Adrenal gland (tissue), 12 donors: ENCODE results near the gene SV2A. TPM values are rescaled to one million over a fixed set of nuclear protein-coding genes. Genes with fewer than 3 reads are reported as not detected.
A peak's percentile ranks its signal among the peaks of the same experiment; 100 is the strongest.
"Not testable (repeated sequence)": the region's sequence is repeated elsewhere in the genome, so short reads cannot be mapped to it uniquely, and the experiment has no call there.

Experiments used
- DNase-seq, 7 donors: peaks; one replicate each; pipeline ENCODE4 v3.0.0-alpha.2; 2019 to 2020
- H3K27ac ChIP-seq, 5 donors: fragments of 200-600 bp; sonication (generic) in 4 of 5; 1 replicate in 3 of 5; 2 replicates in 2 of 5; pipeline versions ENCODE4 v1.5.1 to v1.8.0; 2016 to 2020; ENCODE audit warnings: mild to moderate bottlenecking in 1 of 5
- H3K27me3 ChIP-seq: fragments of 200-600 bp; 2 replicates; pipeline ENCODE4 v1.8.0; 2021
- H3K36me3 ChIP-seq, 2 donors: fragments of 200-600 bp; replicated peaks in 1 of 2; 1 replicate in 1 of 2; 2 replicates in 1 of 2; pipeline versions ENCODE4 v1.5.1 to v1.8.0; 2018 to 2022
- H3K4me1 ChIP-seq, 2 donors: fragments of 200-600 bp; replicated peaks in 1 of 2; 1 replicate in 1 of 2; 2 replicates in 1 of 2; pipeline versions ENCODE4 v1.5.1 to v1.8.0; 2018 to 2021
- H3K4me3 ChIP-seq, 4 donors: fragments of 200-600 bp; sonication (generic) in 3 of 4; one replicate each; pipeline ENCODE4 v1.5.1; 2016 to 2018
- H3K9me3 ChIP-seq, 3 donors: fragments of 200-600 bp; sonication (generic) in 1 of 3; replicated peaks in 1 of 3; 1 replicate in 2 of 3; 2 replicates in 1 of 3; pipeline versions ENCODE4 v1.5.1 to v1.8.0; 2016 to 2021
- CTCF ChIP-seq, 6 experiments: fragments of 450-650 bp in 4 of 6; fragments of 200-600 bp in 2 of 6; sonication (generic) in 1 of 6; IDR thresholded peaks; 1 replicate in 5 of 6; 2 replicates in 1 of 6; pipeline versions ENCODE4 v1.5.1 to v1.8.0; 2016 to 2021; ENCODE audit warnings: antibody characterized with exemption in 6 of 6, mild to moderate bottlenecking in 2 of 6, moderate library complexity in 1 of 6
- POLR2A ChIP-seq, 2 donors: fragments of 450-650 bp; IDR thresholded peaks; one replicate each; pipeline ENCODE4 v1.6.1; 2017; ENCODE audit warnings: antibody characterized with exemption in 2 of 2, mild to moderate bottlenecking in 2 of 2, moderate library complexity in 1 of 2
- WGBS, 4 donors: extraction: QIAGEN DNeasy Blood & Tissue Kit in 2 of 4; methylation state at CpG; one replicate each; pipeline versions ENCODE4 v1.1.5 to v1.1.7; 2013 to 2017; 5-methylcytosine and 5-hydroxymethylcytosine counted together
- intact Hi-C, 2 donors: fragments of 100-400 bp; cut with DNase I; formaldehyde crosslinking; loops; one replicate each; pipeline versions ENCODE4 v1.14.1 to v1.15.0; 2022 to 2023
- polyA plus RNA-seq, 3 donors: library from polyadenylated mRNA; stranded (reverse); fragments of 200-250 nt in 2 of 3; fragments of 350-450 nt in 1 of 3; fragmentation: Illumina TruSeq in 1 of 3; extraction: RNeasy Lipid Tissue Mini Kit (QIAGEN cat#74804) in 1 of 3; gene quantifications; one replicate each; pipeline ENCODE4 v1.2.3, GENCODE V29; 2013 to 2014
- total RNA-seq, 9 donors: library from RNA; depleted of rRNA in 4 of 9; stranded (reverse); fragments of >200 nt in 4 of 9; fragments of 120-200 nt in 1 of 9; fragmentation: NEBNext Ultra II Directional in 1 of 9; extraction: Animal tissue kit (Norgen Biotek cat#: 25700) in 1 of 9; gene quantifications; one replicate each; pipeline versions ENCODE4 v1.1.0 to v1.2.4, GENCODE V29; 2013 to 2023
- donor health status: healthy with polysubstance abuse.
- donor health status: Bipolar disorder and iron deficiency.
- donor health status: DM: yes; HTN: yes; CAD: no.
- donor health status: DM: no; HTN: no; CAD: no.
- donor health status: DM: no; HTN: no; CAD: no.
- donor health status: DM: yes; HTN: yes; CAD: no.

SV2A gene
- total and polyA plus RNA-seq, 12 donors: 2.8 to 31.8 (median 10.6) TPM

- H3K9me3 ChIP-seq: no peaks in the 10 kb centered on the region
- H3K36me3 ChIP-seq: peaks cover 0 to 65% of the 10 kb centered on the region in 2 donors
- H3K4me3 ChIP-seq: no peak overlapping the region
- peaks cover 0 to 12% of the 10 kb centered on the region in 2 donors for H3K4me1 ChIP-seq
- WGBS, 4 donors: 89 to 90% (median 90%) methylated on average over 4 of the region's 4 CpGs
- no peaks in the 10 kb centered on the region for H3K27me3 ChIP-seq
- TF ChIP-seq CTCF (IDR thresholded peaks at IDR 0.05): no peak
- no peak for DNase-seq
- intact Hi-C loops: no loop called here
- H3K27ac ChIP-seq: no peak overlapping the region
These were observed 27.6 kb upstream of the SV2A start for GRCh38 chr1:149945206-149945605.

- intact Hi-C loops: no loop called here
- WGBS, 4 donors: 51 to 66% (median 57%) methylated on average over 3 of the region's 3 CpGs
- no peak for TF ChIP-seq POLR2A (IDR thresholded peaks at IDR 0.05)
- no peak for TF ChIP-seq CTCF (IDR thresholded peaks at IDR 0.05)
- Histone ChIP-seq H3K9me3 (no peaks in the 10 kb centered on the region), H3K36me3 (peaks cover 0 to 43% of the 10 kb centered on the region in 2 donors), H3K27ac (no peak overlapping the region), H3K4me1 (peaks cover 16 to 26% of the 10 kb centered on the region in 2 donors), H3K4me3 (no peak overlapping the region), H3K27me3 (no peaks in the 10 kb centered on the region)
- DNase-seq: no peak
These were observed 25.2 kb upstream of the SV2A start for GRCh38 chr1:149942885-149943284.

GRCh38 chr1:149942207-149942606 is 24.6 kb upstream of the SV2A start:
- DNase-seq: peak in 2 of 7 donors; percentile 50 to 54
- intact Hi-C loops: no loop called here

GRCh38 chr1:149940427-149940826 is 22.8 kb upstream of the SV2A start:
- Histone ChIP-seq H3K4me1 (peaks cover 32 to 46% of the 10 kb centered on the region in 2 donors), H3K4me3 (no peak overlapping the region), H3K27ac (peak overlapping the region in 3 of 5 donors; percentile 2 to 92 (median 80)), H3K9me3 (no peaks in the 10 kb centered on the region), H3K27me3 (no peaks in the 10 kb centered on the region), H3K36me3 (peaks cover 0 to 19% of the 10 kb centered on the region in 2 donors)
- no peak for TF ChIP-seq CTCF (IDR thresholded peaks at IDR 0.05)
- no peak for TF ChIP-seq POLR2A (IDR thresholded peaks at IDR 0.05)
- DNase-seq: no peak
- intact Hi-C loops: no loop called here
- WGBS, 4 donors: 90 to 96% (median 91%) methylated on average over 3 of the region's 3 CpGs

More at GRCh38 chr1:149942207-149942606, 24.6 kb upstream of the SV2A start:
- no peaks in the 10 kb centered on the region for H3K27me3 ChIP-seq
- H3K9me3 ChIP-seq: no peaks in the 10 kb centered on the region
- H3K4me3 ChIP-seq: no peak overlapping the region
- H3K4me1 ChIP-seq: peaks cover 23 to 33% of the 10 kb centered on the region in 2 donors
- peak overlapping the region in 2 of 5 donors; percentile 11 to 19 for H3K27ac ChIP-seq
- H3K36me3 ChIP-seq: peaks cover 0 to 36% of the 10 kb centered on the region in 2 donors
- 34 to 41% (median 36%) methylated on average over 5 of the region's 5 CpGs for WGBS, 4 donors
- TF ChIP-seq POLR2A (IDR thresholded peaks at IDR 0.05): no peak
- peak in 3 of 6 experiments; percentile 8 to 28 (median 14) for TF ChIP-seq CTCF (IDR thresholded peaks at IDR 0.05)

- H3K9me3 ChIP-seq, H3K36me3 ChIP-seq, DNase-seq, intact Hi-C loops, H3K27me3 ChIP-seq: not testable (repeated sequence)
- 25 to 34% (median 31%) methylated on average over 12 to 13 of the region's 13 CpGs for WGBS, 4 donors
- Histone ChIP-seq H3K4me3 (peak overlapping the region in 1 of 4 donors; percentile 42), H3K27ac (peak overlapping the region; percentile 62 to 92 (median 80)), H3K4me1 (peaks cover 33 to 52% of the 10 kb centered on the region in 2 donors)
These were observed 21.0 kb upstream of the SV2A start for GRCh38 chr1:149938668-149939003.
